Keratinocyte (primary cell): ENCODE measurements around the gene MVB12B. TPM values are rescaled to one million over a fixed set of nuclear protein-coding genes. Genes with fewer than 3 reads are reported as not detected.

Source experiments
- DNase-seq: peaks from one replicate; pipeline ENCODE4 v3.0.0-alpha.2; 2011; ENCODE audit warnings: low read depth, missing footprints, low spot score
- FAIRE-seq: peaks from 2 replicates; lab custom pipeline; 2011; peaks lifted over from hg19 to GRCh38; lab: Jason Lieb, UNC
- H2AFZ ChIP-seq: 2 replicates; pipeline ENCODE4 v1.6.0; 2012; ENCODE audit warnings: low read length, control low read depth, inconsistent platforms; ENCODE audit not compliant: control insufficient read depth
- H3K27ac ChIP-seq: 2 replicates; pipeline ENCODE4 v1.5.1; 2011; ENCODE audit warnings: low read length; ENCODE audit not compliant: control insufficient read depth, insufficient read depth
- H3K27me3 ChIP-seq: 3 replicates; pipeline ENCODE4 v1.6.0; 2011; ENCODE audit warnings: low read length; ENCODE audit not compliant: control insufficient read depth, insufficient read depth; ENCODE audit errors: extremely low read depth
- H3K36me3 ChIP-seq, 2 experiments: 2 replicates in 1 of 2; 3 replicates in 1 of 2; pipeline ENCODE4 v1.5.1; 2011; ENCODE audit warnings: low read length in 2 of 2, mild to moderate bottlenecking in 1 of 2; ENCODE audit not compliant: control insufficient read depth in 2 of 2, insufficient read depth in 2 of 2; ENCODE audit errors: extremely low read depth in 1 of 2
- H3K4me1 ChIP-seq: 3 replicates; pipeline ENCODE4 v1.5.1; 2011; ENCODE audit warnings: low read length; ENCODE audit not compliant: control insufficient read depth, insufficient read depth; ENCODE audit errors: extremely low read depth
- H3K4me2 ChIP-seq: 3 replicates; pipeline ENCODE4 v1.6.0; 2011; ENCODE audit warnings: low read depth, low read length; ENCODE audit not compliant: control insufficient read depth, insufficient read depth; ENCODE audit errors: extremely low read depth
- H3K4me3 ChIP-seq, 3 experiments: fragments of 200-600 bp in 1 of 3; sonication (generic) in 1 of 3; 2 replicates in 2 of 3; 3 replicates in 1 of 3; pipeline ENCODE4 v1.5.1; 2011 to 2016; ENCODE audit warnings: low read length in 3 of 3, mild to moderate bottlenecking in 3 of 3, control low read depth in 2 of 3, inconsistent platforms in 1 of 3, low read depth in 1 of 3, mixed read lengths in 1 of 3, mixed run types in 1 of 3, moderate library complexity in 1 of 3; ENCODE audit not compliant: control insufficient read depth in 2 of 3, insufficient read depth in 2 of 3; ENCODE audit errors: extremely low read depth in 1 of 3
- H3K79me2 ChIP-seq: 2 replicates; pipeline ENCODE4 v1.6.0; 2012; ENCODE audit warnings: low read length; ENCODE audit not compliant: control insufficient read depth, insufficient read depth
- H3K9ac ChIP-seq: 3 replicates; pipeline ENCODE4 v1.6.0; 2011; ENCODE audit warnings: low read length; ENCODE audit not compliant: control insufficient read depth, insufficient read depth; ENCODE audit errors: extremely low read depth
- H3K9me1 ChIP-seq: 3 replicates; pipeline ENCODE4 v1.6.0; 2011; ENCODE audit warnings: low read length; ENCODE audit not compliant: control insufficient read depth, insufficient read depth; ENCODE audit errors: extremely low read depth
- H3K9me3 ChIP-seq: 2 replicates; pipeline ENCODE4 v1.5.1; 2012; ENCODE audit warnings: low read depth, low read length; ENCODE audit not compliant: control insufficient read depth
- H4K20me1 ChIP-seq: 3 replicates; pipeline ENCODE4 v1.6.0; 2011; ENCODE audit warnings: low read length; ENCODE audit not compliant: control insufficient read depth, insufficient read depth; ENCODE audit errors: extremely low read depth
- CTCF ChIP-seq, 3 experiments: IDR thresholded peaks in 1 of 3; conservative IDR thresholded peaks in 1 of 3; optimal IDR thresholded peaks in 1 of 3; 2 replicates in 2 of 3; 3 replicates in 1 of 3; pipeline versions ENCODE3 to v1.5.1; 2011; ENCODE audit warnings: low read length in 3 of 3, mild to moderate bottlenecking in 3 of 3, moderate library complexity in 2 of 3, control low read depth in 1 of 3, inconsistent platforms in 1 of 3; ENCODE audit not compliant: insufficient read depth in 2 of 3; ENCODE audit errors: extremely low read depth in 1 of 3
- EZH2 ChIP-seq: IDR thresholded peaks from one replicate; pipeline ENCODE4 v1.6.1; 2012; ENCODE audit warnings: inconsistent platforms, mild to moderate bottlenecking, low read length, moderate library complexity
- dilution Hi-C: fragments of 300-500 bp; cut with MboI; formaldehyde crosslinking; loops from one replicate; pipeline ENCODE4 v1.7.0; 2020; ENCODE audit warnings: low sequenced_read_pairs; ENCODE audit not compliant: extremely low pct_ligation_motif_present
- polyA plus RNA-seq, 5 experiments: library from polyadenylated mRNA; depleted of rRNA in 3 of 5; stranded (reverse) in 3 of 5; stranded (forward) in 1 of 5; unstranded in 1 of 5; fragments of >200 nt; gene quantifications; 1 replicate in 1 of 5; 2 replicates in 3 of 5; 3 replicates in 1 of 5; pipeline versions ENCODE4 v1.2.1 to v1.2.3, GENCODE V29; 2011 to 2012; ENCODE audit warnings: missing spikeins in 2 of 5, low read depth in 1 of 5, low replicate concordance in 1 of 5

MVB12B gene
- polyA plus RNA-seq, 1 donor (not counting 4 experiments of a cell fraction or from before 2014, with no cell fraction given), result 1.2 TPM

GRCh38 chr9:126504086-126504976 lies 177.7 kb downstream of the MVB12B start:
- Histone ChIP-seq H3K27ac (no peak overlapping the region), H3K27me3 (no peaks in the 10 kb centered on the region), H3K4me1 (peaks cover 8% of the 10 kb centered on the region), H4K20me1 (no peaks in the 10 kb centered on the region), H3K4me2 (no peak overlapping the region), H3K4me3 (no peak overlapping the region), H3K36me3 (no peaks in the 10 kb centered on the region), H2AFZ (no peak overlapping the region), H3K79me2 (no peaks in the 10 kb centered on the region), H3K9me3 (no peaks in the 10 kb centered on the region), H3K9ac (no peak overlapping the region), H3K9me1 (no peaks in the 10 kb centered on the region)
- TF ChIP-seq EZH2, result no peak
- dilution Hi-C loops, result no loop called here
- DNase-seq (no peak), FAIRE-seq (no peak)

DNA sequence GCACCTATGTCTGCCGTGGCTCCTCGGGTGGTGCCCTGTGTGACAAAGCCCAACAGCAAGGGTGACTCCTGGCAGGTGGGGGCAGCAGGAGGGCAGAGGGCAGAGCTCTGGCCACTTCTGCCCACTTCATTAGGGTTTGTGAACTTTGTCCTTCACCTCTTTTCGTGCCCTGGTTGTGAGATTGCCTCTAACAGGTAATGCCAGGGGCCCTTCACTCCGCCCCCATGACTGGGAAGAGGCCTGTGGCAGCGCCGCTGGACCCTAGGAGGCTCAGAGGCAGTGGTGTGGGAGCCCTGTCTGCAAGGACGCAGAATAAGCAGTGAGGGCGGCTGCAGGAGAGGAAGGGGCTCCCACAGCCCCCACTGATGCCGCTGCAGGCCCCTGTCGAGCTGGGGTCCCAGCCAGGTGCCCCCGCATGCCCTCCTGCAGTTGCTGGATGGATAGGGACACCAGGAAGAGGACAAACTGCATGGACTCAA lies 178.4 kb downstream of the MVB12B start:
- FAIRE-seq, result no peak
- H3K27me3 ChIP-seq, result no peaks in the 10 kb centered on the region
- H3K4me2 ChIP-seq, result no peak overlapping the region
- H3K27ac ChIP-seq, result no peak overlapping the region
- no peaks in the 10 kb centered on the region for H3K36me3 ChIP-seq
- no peak for TF ChIP-seq CTCF (optimal IDR thresholded peaks at IDR 0.05 in 1 of 3, IDR thresholded peaks at IDR 0.05 in 1 of 3, conservative IDR thresholded peaks at IDR 0.05 in 1 of 3; ENCODE audit: extremely low read depth in 1 of 3, insufficient read depth in 2 of 3, low read length in 3 of 3)
- TF ChIP-seq EZH2, result no peak
- no peaks in the 10 kb centered on the region for H3K9me3 ChIP-seq
- dilution Hi-C loops, result no loop called here
- no peaks in the 10 kb centered on the region for H3K9me1 ChIP-seq
- H3K9ac ChIP-seq, result no peak overlapping the region
- H3K4me1 ChIP-seq, result peaks cover 8% of the 10 kb centered on the region
- no peaks in the 10 kb centered on the region for H4K20me1 ChIP-seq
- no peaks in the 10 kb centered on the region for H3K79me2 ChIP-seq
- H3K4me3 ChIP-seq, result no peak overlapping the region
- H2AFZ ChIP-seq, result no peak overlapping the region
- DNase-seq, result no peak
